HepG2 (cell line): ENCODE results near the gene USP27X. TPM values are rescaled to one million over a fixed set of nuclear protein-coding genes. Genes with fewer than 3 reads are reported as not detected.
A peak's percentile ranks its signal among the peaks of the same experiment; 100 is the strongest.

Experiments
- ATAC-seq: fragments of 200-7000 bp; cut with Tn5 transposase; 3 replicates; pipeline ENCODE4 v1.9.1; 2020; ENCODE audit warnings: mild to moderate bottlenecking, moderate library complexity
- BruUV-seq: library from RNA; stranded (reverse); fragments of 400-500 nt; replicated peaks from 2 replicates; lab custom pipeline; 2021; lab: Mats Ljungman, UMichigan
- CTCF ChIA-PET: fragments of 300-600 bp; formaldehyde crosslinking; extraction: SDS; loops from one replicate; lab custom pipeline; 2021; ENCODE audit warnings: low total read pairs, inconsistent platforms, low intra/inter-chr PET ratio; lab: Yijun Ruan, JAX
- POLR2A ChIA-PET: fragments of 350-600 bp; sonication (Branson Sonifier 250); formaldehyde crosslinking; loops from one replicate; lab custom pipeline; 2020; ENCODE audit warnings: antibody characterized with exemption, inconsistent platforms; lab: Yijun Ruan, JAX
- DNase-seq: peaks from one replicate; pipeline ENCODE4 v3.0.0-alpha.2; 2015; ENCODE audit warnings: low spot score
- FAIRE-seq: peaks from 3 replicates; lab custom pipeline; 2011; peaks lifted over from hg19 to GRCh38; lab: Jason Lieb, UNC
- H2AFZ ChIP-seq: one replicate; pipeline ENCODE4 v1.6.1; 2011; ENCODE audit warnings: low read length, inconsistent platforms
- H3K27ac ChIP-seq: fragments of 300-600 bp; 3 replicates; pipeline ENCODE4 v1.8.0; 2011; ENCODE audit warnings: mixed run types, mild to moderate bottlenecking, mixed read lengths, low read length, inconsistent platforms; ENCODE audit not compliant: insufficient read depth; ENCODE audit errors: extremely low read length
- H3K27me3 ChIP-seq, 2 experiments: fragments of 200-600 bp in 1 of 2; 2 replicates in 1 of 2; 3 replicates in 1 of 2; pipeline versions ENCODE4 v1.6.0 to v1.8.0; 2011; ENCODE audit warnings: low read length in 2 of 2, mild to moderate bottlenecking in 2 of 2, moderate library complexity in 2 of 2, inconsistent platforms in 1 of 2; ENCODE audit not compliant: insufficient read depth in 2 of 2, control insufficient read depth in 1 of 2
- H3K36me3 ChIP-seq, 2 experiments: fragments of 200-600 bp in 1 of 2; replicated peaks in 1 of 2; 2 replicates in 1 of 2; 3 replicates in 1 of 2; pipeline versions ENCODE4 v1.5.1 to v1.8.0; 2011; ENCODE audit warnings: low read length in 2 of 2, inconsistent platforms in 1 of 2; ENCODE audit not compliant: insufficient read depth in 2 of 2, control insufficient read depth in 1 of 2
- H3K4me1 ChIP-seq: 2 replicates; pipeline ENCODE4 v1.5.1; 2012; ENCODE audit warnings: low read length, inconsistent platforms; ENCODE audit not compliant: insufficient read depth
- H3K4me2 ChIP-seq: 2 replicates; pipeline ENCODE4 v1.6.0; 2011; ENCODE audit warnings: low read depth, low read length, inconsistent platforms
- H3K4me3 ChIP-seq, 3 experiments: fragments of 200-600 bp in 1 of 3; sonication (generic), shearing (Covaris generic) in 1 of 3; replicated peaks in 1 of 3; 2 replicates each; pipeline ENCODE4 v1.5.1; 2011 to 2016; ENCODE audit warnings: low read length in 3 of 3, inconsistent platforms in 2 of 3, low read depth in 2 of 3, mild to moderate bottlenecking in 2 of 3, control low read depth in 1 of 3, mixed read lengths in 1 of 3; ENCODE audit not compliant: insufficient read depth in 1 of 3
- H3K79me2 ChIP-seq: one replicate; pipeline ENCODE4 v1.6.1; 2011; ENCODE audit warnings: low read length, inconsistent platforms; ENCODE audit not compliant: insufficient read depth
- H3K9ac ChIP-seq: 2 replicates; pipeline ENCODE4 v1.6.0; 2011; ENCODE audit warnings: mild to moderate bottlenecking, low read depth, low read length, inconsistent platforms; ENCODE audit not compliant: insufficient read depth
- H3K9me3 ChIP-seq: 2 replicates; pipeline ENCODE4 v1.5.1; 2012; ENCODE audit warnings: mild to moderate bottlenecking, low read length
- H4K20me1 ChIP-seq: 2 replicates; pipeline ENCODE4 v1.6.0; 2011; ENCODE audit warnings: inconsistent platforms, mild to moderate bottlenecking, low read length, moderate library complexity; ENCODE audit not compliant: insufficient read depth
- ATF7 ChIP-seq, 2 experiments: fragments of 450-650 bp in 1 of 2; sonication (generic) in 1 of 2; formaldehyde crosslinking in 1 of 2; IDR thresholded peaks; 2 replicates each; pipeline versions ENCODE4 v1.4.0 to v1.6.1; 2016 to 2020; ENCODE audit warnings: antibody characterized with exemption in 1 of 2, mild to moderate bottlenecking in 1 of 2, missing genetic modification reagents in 1 of 2
- CEBPB ChIP-seq: IDR thresholded peaks from 2 replicates; pipeline ENCODE4 v1.6.1; 2011; ENCODE audit warnings: low read depth, low read length, improper control_type of control experiment, borderline replicate concordance
- CEBPG ChIP-seq: IDR thresholded peaks from 2 replicates; pipeline ENCODE4 v1.6.1; 2016
- FLYWCH1 ChIP-seq: sonication (generic); formaldehyde crosslinking; IDR thresholded peaks from 2 replicates; pipeline ENCODE4 v1.8.1; 2023; ENCODE audit warnings: mild to moderate bottlenecking, missing genetic modification reagents
- KDM4B ChIP-seq: sonication (generic); formaldehyde crosslinking; IDR thresholded peaks from 2 replicates; pipeline ENCODE4 v1.4.0; 2020; ENCODE audit warnings: missing genetic modification reagents
- MXI1 ChIP-seq: IDR thresholded peaks from 3 replicates; pipeline ENCODE4 v1.6.1; 2012; ENCODE audit warnings: low read depth, low read length, inconsistent platforms, borderline replicate concordance
- NONO ChIP-seq, 2 experiments: fragments of 450-650 bp in 1 of 2; sonication (generic) in 1 of 2; formaldehyde crosslinking in 1 of 2; IDR thresholded peaks in 1 of 2; conservative IDR thresholded peaks in 1 of 2; 2 replicates each; pipeline versions ENCODE4 v1.6.1 to v1.8.0; 2017 to 2022; ENCODE audit warnings: mild to moderate bottlenecking in 1 of 2, missing genetic modification reagents in 1 of 2, moderate library complexity in 1 of 2
- PCBP1 ChIP-seq: fragments of 200-400 bp; formaldehyde crosslinking; IDR thresholded peaks from 2 replicates; pipeline ENCODE4 v1.6.1; 2017; ENCODE audit warnings: mild to moderate bottlenecking, low read depth, low read length, borderline replicate concordance
- RFX5 ChIP-seq: IDR thresholded peaks from 2 replicates; pipeline ENCODE4 v1.6.1; 2011; ENCODE audit warnings: low read depth, low read length, improper control_type of control experiment
- SMYD3 ChIP-seq: sonication (generic); formaldehyde crosslinking; IDR thresholded peaks from 2 replicates; pipeline ENCODE4 v1.8.1; 2023; ENCODE audit warnings: mild to moderate bottlenecking, missing genetic modification reagents
- SYNCRIP ChIP-seq: fragments of 200-400 bp; formaldehyde crosslinking; IDR thresholded peaks from 2 replicates; pipeline ENCODE4 v1.6.1; 2018; ENCODE audit warnings: mild to moderate bottlenecking, low read depth, low read length; ENCODE audit not compliant: insufficient read depth
- ZBTB3 ChIP-seq: sonication (generic); formaldehyde crosslinking; IDR thresholded peaks from 2 replicates; pipeline ENCODE4 v1.4.0; 2020; ENCODE audit warnings: low read depth, mild to moderate bottlenecking, moderate library complexity, missing genetic modification reagents, borderline replicate concordance
- ZBTB8A ChIP-seq: sonication (generic); formaldehyde crosslinking; IDR thresholded peaks from 2 replicates; pipeline ENCODE4 v1.4.0; 2020; ENCODE audit warnings: mild to moderate bottlenecking, low read depth, missing genetic modification reagents, borderline replicate concordance
- ZNF136 ChIP-seq: sonication (generic); formaldehyde crosslinking; IDR thresholded peaks from 2 replicates; pipeline ENCODE4 v1.8.1; 2022; ENCODE audit warnings: low read depth, mild to moderate bottlenecking, moderate library complexity, missing genetic modification reagents
- ZNF350 ChIP-seq: sonication (generic); formaldehyde crosslinking; IDR thresholded peaks from 2 replicates; pipeline ENCODE4 v1.4.0; 2020; ENCODE audit warnings: mild to moderate bottlenecking, low read depth, missing genetic modification reagents, borderline replicate concordance
- ZNF644 ChIP-seq: IDR thresholded peaks from 2 replicates; pipeline ENCODE4 v1.6.1; 2016; ENCODE audit warnings: low read depth
- ZSCAN9 ChIP-seq: IDR thresholded peaks from 2 replicates; pipeline ENCODE4 v1.6.1; 2016; ENCODE audit warnings: borderline replicate concordance
- WGBS: methylation state at CpG from one replicate; pipeline ENCODE4 v1.1.6; 2017; ENCODE audit warnings: low lambda C conversion rate; 5-methylcytosine and 5-hydroxymethylcytosine counted together
- in situ Hi-C: cut with HindIII; loops from 2 replicates; pipeline ENCODE4 v1.10.0; 2017; ENCODE audit warnings: low pct_unique_long_range_greater_than_20kb; ENCODE audit not compliant: extremely low pct_ligation_motif_present
- intact Hi-C: fragments of 100-400 bp; cut with micrococcal nuclease; formaldehyde crosslinking; loops from one replicate; pipeline ENCODE4 v1.10.0; 2022; ENCODE audit not compliant: unreplicated experiment
- polyA plus RNA-seq, 8 experiments: library from polyadenylated mRNA; depleted of rRNA in 3 of 8; stranded (reverse) in 7 of 8; unstranded in 1 of 8; fragments of >200 nt; fragmentation: Illumina TruSeq in 4 of 8; extraction: Trizol in 4 of 8; gene quantifications; 2 replicates each; pipeline versions ENCODE4 v1.2.1 to v1.2.3, GENCODE V29; 2011 to 2016; ENCODE audit warnings: low read depth in 4 of 8, missing spikeins in 1 of 8, mixed read lengths in 1 of 8; ENCODE audit not compliant: insufficient read depth in 1 of 8
- total RNA-seq, 5 experiments: library from RNA; depleted of rRNA; stranded (reverse); fragments of >200 nt; fragmentation: Illumina TruSeq; extraction: Trizol; gene quantifications; 2 replicates each; pipeline ENCODE4 v1.2.3, GENCODE V29; 2016; ENCODE audit warnings: low read depth in 1 of 5
- TF ChIP-seq, protein P1 (sequence below): IDR thresholded peaks from 2 replicates; pipeline ENCODE4 v1.6.1; 2012; ENCODE audit warnings: low read depth, low read length, improper control_type of control experiment
- TF ChIP-seq, protein P2 (sequence below): sonication (generic); formaldehyde crosslinking; IDR thresholded peaks from 2 replicates; pipeline ENCODE4 v1.4.0; 2020; ENCODE audit warnings: missing genetic modification reagents

The USP27X gene
- total and polyA plus RNA-seq, 2 of the 13 experiments (the other 11 are each of a cell fraction or from before 2014, with no cell fraction given), result 7.2 to 9.7 TPM

DNA sequence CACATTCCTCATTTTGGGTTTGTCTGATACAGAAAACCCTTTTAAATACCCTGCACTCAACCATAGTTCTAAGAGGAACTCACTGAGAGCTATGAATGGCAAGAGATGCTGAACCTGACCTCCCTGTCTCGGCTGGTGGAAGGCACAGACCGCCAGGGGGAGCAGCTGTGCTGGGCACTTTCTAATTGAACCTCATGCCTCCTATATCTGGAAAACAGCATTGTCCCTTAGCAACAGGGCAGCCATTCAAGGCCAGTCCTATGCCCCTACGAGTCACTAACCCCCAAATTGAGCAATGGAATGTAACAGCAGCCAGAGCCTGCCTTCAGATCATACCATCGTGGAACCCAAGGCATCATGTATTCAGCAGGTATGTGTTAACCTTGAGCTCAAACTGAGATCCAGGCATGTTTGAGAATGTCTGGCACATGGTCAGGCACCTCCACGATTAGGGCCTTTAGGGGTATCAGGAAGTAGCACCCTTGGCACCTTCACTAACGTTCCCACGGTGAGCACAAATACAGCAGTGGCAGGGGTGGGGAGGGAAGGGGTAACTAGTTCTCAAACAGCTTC lies 5.1 kb downstream of the USP27X start (continued):
- TF ChIP-seq ZNF136 (CRISPR knock-in tag), result no peak
- no peak for TF ChIP-seq ZBTB8A (CRISPR knock-in tag)
- no peak for TF ChIP-seq ZSCAN9 (CRISPR knock-in tag)
- no peak for TF ChIP-seq FLYWCH1 (CRISPR knock-in tag)
- no peak for TF ChIP-seq NONO (IDR thresholded peaks at IDR 0.05)
- no peak for TF ChIP-seq NONO (CRISPR knock-in tag; conservative IDR thresholded peaks at IDR 0.05)
- peak; percentile 72 for TF ChIP-seq RFX5
- TF ChIP-seq, all 625 proteins: peak for 14

DNA sequence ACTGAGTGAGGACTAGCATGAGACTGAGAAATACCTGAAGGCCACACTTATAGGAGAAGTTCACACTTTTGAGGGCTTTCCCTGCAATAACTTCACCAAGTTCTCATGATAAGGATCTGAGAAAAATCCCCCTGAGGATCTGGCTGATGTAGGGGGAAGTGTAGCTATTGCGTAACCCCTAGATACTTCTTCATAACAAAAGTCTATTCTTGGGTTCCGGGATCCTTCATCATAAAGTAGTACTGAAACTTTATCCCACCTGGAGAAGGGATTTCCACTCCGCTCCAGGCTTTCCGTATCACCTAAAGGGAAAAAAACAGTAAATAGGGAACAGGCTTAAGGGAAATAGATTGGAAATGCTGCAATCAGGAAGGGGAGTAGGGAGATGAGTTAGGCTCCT lies 13.3 kb downstream of the USP27X start:
- no peak overlapping the region for H2AFZ ChIP-seq
- no peak overlapping the region for H3K9ac ChIP-seq
- DNase-seq (no peak), FAIRE-seq (no peak), ATAC-seq (no peak)
- H3K79me2 ChIP-seq, result no peaks in the 10 kb centered on the region
- H4K20me1 ChIP-seq, result no peaks in the 10 kb centered on the region
- no peaks in the 10 kb centered on the region for H3K4me1 ChIP-seq
- peaks cover 8% of the 10 kb centered on the region; the same call in 1 of the 2 replicates for H3K9me3 ChIP-seq
- POLR2A ChIA-PET, result interaction anchor here (1.2 kb wide), 1 partner anchor 14 kb away, joined by 3 read pairs; the partner anchor contains the start of gene USP27X
- H3K4me3 ChIP-seq, result no peak overlapping the region
- in situ Hi-C loops, result no loop called here
- intact Hi-C loops, result no loop called here
- no TSS peak for BruUV-seq
- CTCF ChIA-PET, result no interaction called here
- H3K36me3 ChIP-seq, result no peaks in the 10 kb centered on the region
- H3K27me3 ChIP-seq, result no peaks in the 10 kb centered on the region
- WGBS, result 75% methylated on average over 4 of the region's 4 CpGs
- H3K4me2 ChIP-seq, result no peak overlapping the region
- H3K27ac ChIP-seq, result no peak overlapping the region
- TF ChIP-seq, protein P1, sequence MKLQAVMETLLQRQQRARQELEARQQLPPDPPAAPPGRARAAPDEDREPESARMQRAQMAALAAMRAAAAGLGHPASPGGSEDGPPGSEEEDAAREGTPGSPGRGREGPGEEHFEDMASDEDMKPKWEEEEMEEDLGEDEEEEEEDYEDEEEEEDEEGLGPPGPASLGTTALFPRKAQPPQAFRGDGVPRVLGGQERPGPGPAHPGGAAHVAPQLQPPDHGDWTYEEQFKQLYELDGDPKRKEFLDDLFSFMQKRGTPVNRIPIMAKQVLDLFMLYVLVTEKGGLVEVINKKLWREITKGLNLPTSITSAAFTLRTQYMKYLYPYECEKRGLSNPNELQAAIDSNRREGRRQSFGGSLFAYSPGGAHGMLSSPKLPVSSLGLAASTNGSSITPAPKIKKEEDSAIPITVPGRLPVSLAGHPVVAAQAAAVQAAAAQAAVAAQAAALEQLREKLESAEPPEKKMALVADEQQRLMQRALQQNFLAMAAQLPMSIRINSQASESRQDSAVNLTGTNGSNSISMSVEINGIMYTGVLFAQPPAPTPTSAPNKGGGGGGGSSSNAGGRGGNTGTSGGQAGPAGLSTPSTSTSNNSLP, result no peak
- TF ChIP-seq CEBPB (peak; percentile 75), ZNF350 (CRISPR knock-in tag) (no peak), SYNCRIP (no peak), ATF7 (IDR thresholded peaks at IDR 0.05) (no peak), ATF7 (CRISPR knock-in tag; IDR thresholded peaks at IDR 0.05) (no peak), ZBTB3 (CRISPR knock-in tag) (no peak), PCBP1 (no peak), MXI1 (no peak), KDM4B (CRISPR knock-in tag) (no peak), CEBPG (CRISPR knock-in tag) (peak; percentile 6; the same call in 1 of the 2 replicates), ZNF644 (CRISPR knock-in tag) (no peak), SMYD3 (CRISPR knock-in tag) (no peak)
- TF ChIP-seq, protein P2, sequence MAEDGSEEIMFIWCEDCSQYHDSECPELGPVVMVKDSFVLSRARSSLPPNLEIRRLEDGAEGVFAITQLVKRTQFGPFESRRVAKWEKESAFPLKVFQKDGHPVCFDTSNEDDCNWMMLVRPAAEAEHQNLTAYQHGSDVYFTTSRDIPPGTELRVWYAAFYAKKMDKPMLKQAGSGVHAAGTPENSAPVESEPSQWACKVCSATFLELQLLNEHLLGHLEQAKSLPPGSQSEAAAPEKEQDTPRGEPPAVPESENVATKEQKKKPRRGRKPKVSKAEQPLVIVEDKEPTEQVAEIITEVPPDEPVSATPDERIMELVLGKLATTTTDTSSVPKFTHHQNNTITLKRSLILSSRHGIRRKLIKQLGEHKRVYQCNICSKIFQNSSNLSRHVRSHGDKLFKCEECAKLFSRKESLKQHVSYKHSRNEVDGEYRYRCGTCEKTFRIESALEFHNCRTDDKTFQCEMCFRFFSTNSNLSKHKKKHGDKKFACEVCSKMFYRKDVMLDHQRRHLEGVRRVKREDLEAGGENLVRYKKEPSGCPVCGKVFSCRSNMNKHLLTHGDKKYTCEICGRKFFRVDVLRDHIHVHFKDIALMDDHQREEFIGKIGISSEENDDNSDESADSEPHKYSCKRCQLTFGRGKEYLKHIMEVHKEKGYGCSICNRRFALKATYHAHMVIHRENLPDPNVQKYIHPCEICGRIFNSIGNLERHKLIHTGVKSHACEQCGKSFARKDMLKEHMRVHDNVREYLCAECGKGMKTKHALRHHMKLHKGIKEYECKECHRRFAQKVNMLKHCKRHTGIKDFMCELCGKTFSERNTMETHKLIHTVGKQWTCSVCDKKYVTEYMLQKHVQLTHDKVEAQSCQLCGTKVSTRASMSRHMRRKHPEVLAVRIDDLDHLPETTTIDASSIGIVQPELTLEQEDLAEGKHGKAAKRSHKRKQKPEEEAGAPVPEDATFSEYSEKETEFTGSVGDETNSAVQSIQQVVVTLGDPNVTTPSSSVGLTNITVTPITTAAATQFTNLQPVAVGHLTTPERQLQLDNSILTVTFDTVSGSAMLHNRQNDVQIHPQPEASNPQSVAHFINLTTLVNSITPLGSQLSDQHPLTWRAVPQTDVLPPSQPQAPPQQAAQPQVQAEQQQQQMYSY (CRISPR knock-in tag), result peak; percentile 70; the same call in 1 of the 2 replicates
